ENCODE data around the gene TSPAN7. TPM values are rescaled to one million over a fixed set of nuclear protein-coding genes. Genes with fewer than 3 reads are reported as not detected.

TSPAN7 gene
- total and polyA plus RNA-seq, 2 experiments from 2014 or later, result 12.4 to 17.2 TPM

DNA sequence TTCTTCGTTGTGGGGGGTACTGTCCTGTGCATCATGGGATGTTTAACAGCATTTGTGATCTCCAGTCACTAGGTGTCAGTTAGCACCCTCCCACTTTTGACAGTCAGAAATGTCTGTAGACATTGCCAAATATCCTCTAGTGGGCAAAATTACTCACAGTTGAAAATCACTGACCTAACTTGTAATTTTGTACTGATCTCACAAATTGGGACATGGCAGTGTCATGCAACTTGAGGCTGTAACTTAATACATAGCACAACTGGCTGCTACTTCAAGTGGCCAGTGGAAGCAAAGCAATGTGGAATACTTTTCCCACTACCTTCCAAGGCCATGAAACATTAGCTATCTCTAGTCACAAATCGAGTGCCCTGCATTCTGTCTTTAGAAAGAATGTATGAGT lies 23.2 kb upstream of the TSPAN7 start:
- no peak overlapping the region for H2AFZ ChIP-seq
- H3K4me1 ChIP-seq (ENCODE audit: insufficient read depth), result no peaks in the 10 kb centered on the region
- H4K20me1 ChIP-seq (ENCODE audit: insufficient read depth, poor library complexity, severe bottlenecking), result no peaks in the 10 kb centered on the region
- H3K4me2 ChIP-seq, result no peak overlapping the region
- WGBS (ENCODE audit: low lambda C conversion rate, missing lambda C conversion rate), result 33% methylated on average over 2 of the region's 2 CpGs
- H3K27ac ChIP-seq, result no peak overlapping the region
- H3K36me3 ChIP-seq (replicated peaks; ENCODE audit: insufficient read depth, low read depth), result no peaks in the 10 kb centered on the region
- H3K27me3 ChIP-seq, result no peaks in the 10 kb centered on the region
- no peaks in the 10 kb centered on the region for H3K9me3 ChIP-seq (ENCODE audit: low read depth)
- H3K79me2 ChIP-seq, result no peaks in the 10 kb centered on the region
- TF ChIP-seq EZH2phosphoT487 (IDR thresholded peaks at IDR 0.05; ENCODE audit: low read depth, severe bottlenecking, unreplicated experiment), result no peak
- TF ChIP-seq, protein P1, sequence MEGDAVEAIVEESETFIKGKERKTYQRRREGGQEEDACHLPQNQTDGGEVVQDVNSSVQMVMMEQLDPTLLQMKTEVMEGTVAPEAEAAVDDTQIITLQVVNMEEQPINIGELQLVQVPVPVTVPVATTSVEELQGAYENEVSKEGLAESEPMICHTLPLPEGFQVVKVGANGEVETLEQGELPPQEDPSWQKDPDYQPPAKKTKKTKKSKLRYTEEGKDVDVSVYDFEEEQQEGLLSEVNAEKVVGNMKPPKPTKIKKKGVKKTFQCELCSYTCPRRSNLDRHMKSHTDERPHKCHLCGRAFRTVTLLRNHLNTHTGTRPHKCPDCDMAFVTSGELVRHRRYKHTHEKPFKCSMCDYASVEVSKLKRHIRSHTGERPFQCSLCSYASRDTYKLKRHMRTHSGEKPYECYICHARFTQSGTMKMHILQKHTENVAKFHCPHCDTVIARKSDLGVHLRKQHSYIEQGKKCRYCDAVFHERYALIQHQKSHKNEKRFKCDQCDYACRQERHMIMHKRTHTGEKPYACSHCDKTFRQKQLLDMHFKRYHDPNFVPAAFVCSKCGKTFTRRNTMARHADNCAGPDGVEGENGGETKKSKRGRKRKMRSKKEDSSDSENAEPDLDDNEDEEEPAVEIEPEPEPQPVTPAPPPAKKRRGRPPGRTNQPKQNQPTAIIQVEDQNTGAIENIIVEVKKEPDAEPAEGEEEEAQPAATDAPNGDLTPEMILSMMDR (IDR thresholded peaks at IDR 0.05; ENCODE audit: poor library complexity), result no peak
- DNase-seq (ENCODE audit: low spot score), result no peak
- H3K9me2 ChIP-seq (replicated peaks; ENCODE audit: insufficient read depth), result no peaks in the 10 kb centered on the region
- no peak overlapping the region for H3K4me3 ChIP-seq

DNA sequence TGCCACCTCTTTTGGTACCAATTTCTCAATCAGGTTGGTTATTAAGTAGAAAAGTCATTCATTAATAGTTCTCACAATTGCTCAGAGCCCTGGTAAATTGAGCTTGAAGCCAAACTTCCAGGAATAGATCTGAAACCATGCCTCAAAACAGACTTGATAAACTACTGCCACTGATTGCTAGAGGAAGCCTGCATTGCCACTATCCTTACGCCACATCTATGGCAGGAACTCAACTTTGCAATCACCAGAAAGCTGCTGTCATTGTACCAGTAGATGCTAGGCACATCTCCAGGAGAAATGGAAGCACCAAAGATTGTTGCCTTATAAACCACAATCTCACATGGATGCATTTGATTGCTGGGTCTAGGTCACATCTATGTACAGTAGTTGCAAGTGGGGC lies 21.6 kb upstream of the TSPAN7 start:
- Histone ChIP-seq H3K4me3 (no peak overlapping the region), H3K4me2 (no peak overlapping the region), H3K9me2 (replicated peaks; ENCODE audit: insufficient read depth) (no peaks in the 10 kb centered on the region), H3K4me1 (ENCODE audit: insufficient read depth) (no peaks in the 10 kb centered on the region), H3K27me3 (no peaks in the 10 kb centered on the region), H2AFZ (no peak overlapping the region), H3K9me3 (ENCODE audit: low read depth) (no peaks in the 10 kb centered on the region), H3K27ac (no peak overlapping the region), H3K79me2 (no peaks in the 10 kb centered on the region), H4K20me1 (ENCODE audit: insufficient read depth, poor library complexity, severe bottlenecking) (no peaks in the 10 kb centered on the region), H3K36me3 (replicated peaks; ENCODE audit: insufficient read depth, low read depth) (no peaks in the 10 kb centered on the region)
- TF ChIP-seq EZH2 (IDR thresholded peaks at IDR 0.05; ENCODE audit: borderline replicate concordance) (no peak), EZH2phosphoT487 (IDR thresholded peaks at IDR 0.05; ENCODE audit: low read depth, severe bottlenecking, unreplicated experiment) (no peak)
- TF ChIP-seq, protein P1 (IDR thresholded peaks at IDR 0.05; ENCODE audit: poor library complexity), result no peak
- no peak for DNase-seq (ENCODE audit: low spot score)
- 85% methylated on average over 1 of the region's 1 CpG for WGBS (ENCODE audit: low lambda C conversion rate, missing lambda C conversion rate)

DNA sequence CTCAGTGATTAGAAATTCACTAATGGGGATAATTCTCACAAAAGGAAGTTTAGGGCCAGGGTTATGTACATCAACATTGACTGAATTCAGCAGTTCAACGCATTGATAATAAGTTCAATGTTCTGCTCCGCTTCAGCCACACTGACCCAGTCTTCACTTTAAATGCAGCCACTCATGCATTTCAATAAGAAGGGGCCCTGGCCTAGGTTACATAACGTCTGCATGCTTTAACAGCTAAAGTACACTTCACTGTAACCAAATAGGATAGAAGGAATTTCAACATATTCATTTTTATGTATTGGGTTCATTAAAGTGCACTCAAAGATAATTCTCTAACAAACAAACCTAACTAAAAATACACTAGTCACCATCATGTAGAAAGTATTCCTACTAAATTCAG lies 12.8 kb upstream of the TSPAN7 start:
- WGBS (ENCODE audit: low lambda C conversion rate, missing lambda C conversion rate), result 71% methylated on average over 3 of the region's 3 CpGs
- no peak overlapping the region for H2AFZ ChIP-seq
- H3K9me2 ChIP-seq (replicated peaks; ENCODE audit: insufficient read depth), result no peaks in the 10 kb centered on the region
- H3K4me1 ChIP-seq (ENCODE audit: insufficient read depth), result no peaks in the 10 kb centered on the region
- H3K27ac ChIP-seq, result no peak overlapping the region
- H3K79me2 ChIP-seq, result no peaks in the 10 kb centered on the region
- no peaks in the 10 kb centered on the region for H3K9me3 ChIP-seq (ENCODE audit: low read depth)
- H3K4me3 ChIP-seq, result no peak overlapping the region
- H3K4me2 ChIP-seq, result no peak overlapping the region
- no peaks in the 10 kb centered on the region for H3K36me3 ChIP-seq (replicated peaks; ENCODE audit: insufficient read depth, low read depth)
- TF ChIP-seq, protein P1 (IDR thresholded peaks at IDR 0.05; ENCODE audit: poor library complexity), result no peak
- TF ChIP-seq EZH2 (IDR thresholded peaks at IDR 0.05; ENCODE audit: borderline replicate concordance) (no peak), EZH2phosphoT487 (IDR thresholded peaks at IDR 0.05; ENCODE audit: low read depth, severe bottlenecking, unreplicated experiment) (no peak)
- no peaks in the 10 kb centered on the region for H3K27me3 ChIP-seq
- DNase-seq (ENCODE audit: low spot score), result no peak
- H4K20me1 ChIP-seq (ENCODE audit: insufficient read depth, poor library complexity, severe bottlenecking), result no peaks in the 10 kb centered on the region

DNA sequence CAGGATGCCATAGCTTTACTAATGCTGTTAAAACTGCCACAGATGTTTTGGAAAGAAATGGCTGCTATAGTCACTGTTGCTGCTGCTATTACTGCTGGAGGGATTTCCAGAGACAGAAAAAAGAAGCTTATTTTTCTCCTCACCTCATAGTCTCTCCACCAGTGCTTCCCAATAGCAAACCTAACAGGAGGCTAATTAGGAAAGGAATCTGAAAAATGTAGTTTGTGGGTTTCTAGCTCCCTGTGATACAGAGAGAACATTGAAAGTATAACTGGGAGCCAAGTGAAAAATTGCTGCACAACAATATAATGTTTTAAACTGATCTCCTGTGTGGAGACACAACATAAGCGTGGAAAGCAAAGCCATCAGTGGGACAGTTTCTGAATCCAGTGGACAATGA lies 8.6 kb upstream of the TSPAN7 start:
- Histone ChIP-seq H4K20me1 (ENCODE audit: insufficient read depth, poor library complexity, severe bottlenecking) (no peaks in the 10 kb centered on the region), H3K36me3 (replicated peaks; ENCODE audit: insufficient read depth, low read depth) (no peaks in the 10 kb centered on the region)

More for the DNA sequence above, 8.6 kb upstream of the TSPAN7 start:
- H3K9me2 ChIP-seq (replicated peaks; ENCODE audit: insufficient read depth), result no peaks in the 10 kb centered on the region
- TF ChIP-seq, protein P1 (IDR thresholded peaks at IDR 0.05; ENCODE audit: poor library complexity), result no peak
- TF ChIP-seq EZH2phosphoT487 (IDR thresholded peaks at IDR 0.05; ENCODE audit: low read depth, severe bottlenecking, unreplicated experiment) (no peak), EZH2 (IDR thresholded peaks at IDR 0.05; ENCODE audit: borderline replicate concordance) (no peak)
- no peak overlapping the region for H3K4me2 ChIP-seq
- no peaks in the 10 kb centered on the region for H3K9me3 ChIP-seq (ENCODE audit: low read depth)
- no peak overlapping the region for H2AFZ ChIP-seq
- H3K79me2 ChIP-seq, result no peaks in the 10 kb centered on the region
- H3K27ac ChIP-seq, result no peak overlapping the region
- no peaks in the 10 kb centered on the region for H3K27me3 ChIP-seq
- H3K4me1 ChIP-seq (ENCODE audit: insufficient read depth), result no peaks in the 10 kb centered on the region
- DNase-seq (ENCODE audit: low spot score), result no peak
- WGBS (ENCODE audit: low lambda C conversion rate, missing lambda C conversion rate), result 70% methylated on average over 1 of the region's 1 CpG
- H3K4me3 ChIP-seq, result no peak overlapping the region
